ENCODE data around the gene CEP112. TPM values are rescaled to one million over a fixed set of nuclear protein-coding genes. Genes with fewer than 3 reads are reported as not detected.

CEP112 gene
- total RNA-seq, 1 experiment from 2014 or later = 3.1 TPM

DNA sequence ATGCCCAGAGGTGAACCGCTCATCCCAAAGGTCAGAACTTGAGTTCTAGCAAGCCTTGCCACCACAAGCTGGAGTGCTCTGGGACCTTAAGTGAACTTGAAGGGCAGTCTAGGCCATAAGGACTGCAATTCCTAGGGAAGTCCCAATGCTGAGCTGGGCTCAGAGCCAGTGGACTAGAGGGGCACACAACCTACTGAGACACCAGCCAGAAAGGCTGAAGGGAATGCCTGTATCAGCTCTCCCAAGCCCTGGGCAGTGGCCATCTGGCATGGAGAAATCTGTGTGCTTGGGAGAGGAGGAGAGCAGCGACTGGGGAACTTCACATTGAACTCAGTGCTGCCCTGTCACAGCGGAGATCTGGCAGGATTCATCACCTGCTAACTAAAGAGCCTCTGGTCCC lies 201.3 kb downstream of the CEP112 start:
- DNase-seq (ENCODE audit: low read depth) = no peak

DNA sequence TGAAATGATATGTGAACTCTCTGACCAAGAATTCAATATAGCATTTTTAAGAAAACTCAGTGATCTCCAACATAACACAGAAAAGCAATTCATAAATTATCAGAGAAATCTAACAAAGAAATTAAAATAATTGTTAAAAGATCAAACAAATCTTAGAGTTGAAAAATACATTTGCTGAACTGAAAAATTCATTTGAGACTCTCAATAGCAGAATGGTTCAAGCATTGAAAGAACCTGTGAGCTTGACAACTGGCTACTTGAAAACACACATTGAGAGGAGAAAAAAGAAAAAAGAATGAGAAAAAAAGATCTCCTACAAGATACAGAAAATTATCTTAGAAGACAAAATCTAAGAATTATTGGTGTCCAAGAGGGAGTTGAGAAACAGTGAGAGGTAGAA lies 203.5 kb downstream of the CEP112 start:
- DNase-seq (ENCODE audit: low read depth) = no peak

DNA sequence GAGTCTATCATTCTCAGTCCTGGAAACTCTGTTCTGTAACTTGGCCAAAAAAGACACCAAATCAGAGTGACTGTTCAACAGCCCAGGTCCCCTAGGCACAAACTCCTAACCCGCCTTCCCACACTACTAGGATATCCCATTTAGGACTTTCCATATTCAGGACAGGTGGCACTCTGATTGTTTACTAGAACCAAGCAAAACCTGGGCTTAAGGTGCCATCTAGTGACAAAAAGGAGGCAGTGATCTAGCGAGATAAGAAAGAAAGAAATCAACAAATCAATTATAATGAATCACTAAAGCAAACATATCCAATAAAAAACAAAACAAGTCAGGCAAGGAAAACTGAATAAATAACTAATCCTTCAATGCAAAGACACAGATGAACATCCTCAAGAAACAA lies 203.9 kb downstream of the CEP112 start:
- DNase-seq (ENCODE audit: low read depth) = peak; percentile 28

- DNase-seq (ENCODE audit: low read depth) = no peak
These were observed 206.4 kb downstream of the CEP112 start for GRCh38 chr17:65985571-65985970.

DNA sequence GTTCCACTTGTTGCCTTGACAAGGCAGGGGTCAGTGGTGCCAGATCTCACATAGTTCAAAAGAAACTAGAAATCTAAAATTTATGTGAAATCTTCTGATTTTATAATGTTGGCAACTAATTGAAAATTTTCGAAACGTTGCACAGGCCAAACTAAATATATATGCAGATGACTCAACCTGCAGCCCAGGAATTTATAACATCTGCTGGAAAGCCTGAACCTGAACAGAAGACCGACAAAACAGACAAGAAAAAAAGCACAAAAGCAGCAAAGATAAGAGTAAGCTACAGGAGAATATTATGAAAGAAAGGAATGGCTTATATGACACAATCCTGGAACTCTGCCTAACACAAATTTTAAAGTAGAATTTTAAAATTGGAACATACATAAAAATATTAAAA lies 207.6 kb downstream of the CEP112 start:
- no peak for DNase-seq (ENCODE audit: low read depth)

- DNase-seq (ENCODE audit: low read depth) = no peak
These were observed 213.1 kb downstream of the CEP112 start for GRCh38 chr17:65978871-65979270.

- no peak for DNase-seq (ENCODE audit: low read depth)
These were observed 214.9 kb downstream of the CEP112 start for GRCh38 chr17:65977041-65977440.

DNA sequence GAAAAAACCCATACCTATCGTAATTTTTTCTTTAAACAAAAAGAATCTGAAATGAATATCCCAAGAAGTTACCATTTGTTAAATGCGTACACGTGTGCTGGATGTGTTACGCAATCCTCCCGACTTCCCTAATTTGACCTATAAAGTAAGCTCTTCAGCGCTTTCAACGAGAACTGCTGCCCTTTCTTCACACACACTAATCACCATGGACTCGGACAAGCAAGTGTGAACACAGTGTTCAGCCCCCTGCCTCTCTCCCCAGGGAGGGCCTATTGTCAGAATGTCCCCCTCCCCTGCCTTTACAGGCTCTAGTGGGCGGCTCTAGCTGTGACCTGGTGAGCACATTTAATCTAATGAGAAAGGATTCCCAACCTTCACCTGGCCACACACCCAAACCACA lies 216.1 kb downstream of the CEP112 start:
- no peak for DNase-seq (ENCODE audit: low read depth)

GRCh38 chr17:65973237-65973636 lies 218.7 kb downstream of the CEP112 start:
- no peak for DNase-seq (ENCODE audit: low read depth)

DNA sequence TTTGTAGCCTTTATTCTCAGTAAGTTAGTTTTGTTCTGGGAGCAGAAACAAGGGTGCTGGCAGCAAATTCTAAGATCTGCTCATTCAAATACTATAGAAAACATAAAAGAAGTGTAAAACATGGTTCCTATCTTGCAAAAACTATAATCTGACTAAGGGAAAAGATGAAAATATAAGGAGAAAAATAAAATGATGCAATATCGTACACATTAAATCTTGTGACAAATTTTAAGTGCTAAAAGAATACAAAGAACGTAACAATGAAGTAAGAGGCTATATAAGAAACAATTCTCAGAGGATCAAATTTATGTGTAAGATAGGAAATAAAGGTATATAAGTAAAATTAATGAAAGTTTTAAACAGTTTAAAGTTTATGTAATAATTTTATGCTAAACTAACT lies 224.6 kb downstream of the CEP112 start:
- no peak for DNase-seq (ENCODE audit: low read depth)

DNA sequence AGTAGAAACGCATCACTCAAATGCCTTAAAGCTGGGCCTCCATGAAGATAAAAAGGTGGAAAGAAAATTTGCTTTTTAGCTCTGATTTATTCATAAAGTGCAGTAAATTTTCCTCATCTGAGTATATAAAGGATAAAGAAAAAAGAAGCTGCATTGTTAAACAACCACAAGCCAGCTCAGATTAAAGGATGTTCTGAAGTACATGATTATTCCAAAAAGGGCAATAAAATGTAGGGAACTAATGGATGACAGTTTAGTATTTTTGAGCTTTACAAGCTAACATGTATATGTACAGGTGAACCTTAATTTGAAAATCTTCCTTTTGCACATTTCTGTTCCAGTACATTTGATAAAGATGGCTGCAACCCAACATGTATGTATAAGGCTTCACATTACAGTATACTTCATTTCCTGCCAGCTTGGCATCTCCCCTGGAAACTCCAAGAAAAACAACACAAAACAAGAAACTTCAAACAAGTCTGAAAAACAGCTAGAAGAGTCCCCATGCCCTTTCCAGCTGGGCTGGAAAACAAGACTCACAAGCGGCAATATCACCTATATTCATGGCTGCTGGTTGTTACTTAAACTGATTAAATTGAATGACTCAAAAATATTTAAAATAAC lies 225.7 kb downstream of the CEP112 start:
- no peak for DNase-seq (ENCODE audit: low read depth)

GRCh38 chr17:65963179-65963578 lies 228.8 kb downstream of the CEP112 start:
- no peak for DNase-seq (ENCODE audit: low read depth)

DNA sequence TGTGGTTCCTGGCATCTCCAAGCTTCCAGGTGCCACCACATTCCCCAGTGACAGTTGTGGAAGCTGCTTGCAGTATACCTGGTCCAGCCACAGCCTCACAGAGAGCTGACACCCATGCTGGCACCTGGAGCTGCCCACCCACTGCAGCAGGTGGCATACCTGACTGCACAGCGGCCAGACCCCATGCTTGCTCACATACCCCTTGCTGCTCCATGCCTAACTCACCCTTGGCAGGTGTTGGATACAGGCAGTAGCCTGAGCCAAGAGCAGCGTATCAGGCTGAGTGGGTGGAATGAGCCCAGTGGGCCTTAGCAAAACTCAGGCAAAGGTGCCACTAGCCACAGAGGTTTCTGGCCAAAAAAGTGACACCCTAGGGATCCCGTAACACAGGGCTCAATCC lies 232.3 kb downstream of the CEP112 start:
- DNase-seq (ENCODE audit: low read depth) = no peak

DNA sequence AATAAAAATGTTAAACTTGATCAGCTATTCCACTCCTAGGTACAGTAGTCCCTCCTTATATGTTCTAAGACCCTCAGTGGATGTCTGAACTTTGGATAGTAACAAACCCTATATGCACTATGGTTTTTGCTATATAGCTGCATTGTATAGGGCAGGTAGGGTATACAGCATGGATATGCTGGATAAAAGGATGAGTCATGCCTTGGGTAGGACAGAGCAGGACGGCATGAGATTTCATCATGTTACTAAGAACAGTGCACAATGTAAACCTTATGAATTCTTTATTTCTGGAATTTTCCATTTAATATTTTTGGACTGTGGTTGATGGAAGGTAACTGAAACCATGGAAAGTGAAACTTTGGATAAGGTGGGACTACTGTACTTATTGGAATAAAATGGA lies 235.1 kb downstream of the CEP112 start:
- DNase-seq (ENCODE audit: low read depth) = no peak

GRCh38 chr17:65954148-65954449 lies 237.8 kb downstream of the CEP112 start:
- DNase-seq (ENCODE audit: low read depth) = no peak

GRCh38 chr17:65953316-65954147 lies 238.4 kb downstream of the CEP112 start:
- DNase-seq (ENCODE audit: low read depth) = no peak

DNA sequence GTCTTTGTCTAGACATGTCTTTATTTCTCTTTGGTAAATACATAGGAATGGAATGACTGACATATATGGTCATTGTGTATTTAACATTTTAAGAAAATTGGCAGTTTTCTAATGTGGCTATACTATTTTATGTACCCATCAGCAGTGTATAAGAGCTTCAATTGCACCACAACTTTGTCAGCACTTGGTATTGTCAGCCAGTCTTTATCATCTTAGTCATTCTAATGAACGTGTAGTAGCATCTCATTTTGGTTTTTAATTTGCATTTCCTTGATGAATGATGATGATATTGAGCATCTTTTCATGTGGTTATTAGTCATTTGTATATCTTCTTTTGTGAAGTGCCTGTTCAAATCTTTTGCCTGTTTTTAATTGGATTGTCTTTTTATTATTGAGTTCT lies 239.3 kb downstream of the CEP112 start:
- DNase-seq (ENCODE audit: low read depth) = no peak

DNA sequence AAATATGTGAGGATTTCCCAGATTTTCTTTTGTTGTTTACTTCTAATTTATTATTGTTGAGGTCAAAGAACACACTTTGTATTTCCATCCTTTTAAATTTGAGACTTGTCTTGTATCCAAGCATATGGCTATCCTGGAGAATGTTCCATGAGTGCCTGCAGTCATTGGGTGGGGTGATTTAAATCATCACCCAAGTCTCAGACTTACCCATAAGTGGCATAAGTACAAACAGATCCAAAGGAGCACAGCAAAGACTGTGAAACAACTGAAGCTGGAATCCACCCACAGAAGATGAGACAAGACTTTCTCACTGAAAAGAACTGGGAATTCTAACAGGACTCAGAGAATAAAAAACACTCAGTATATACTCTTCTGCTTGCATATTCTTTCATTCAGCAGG lies 239.9 kb downstream of the CEP112 start:
- DNase-seq (ENCODE audit: low read depth) = no peak

- no peak for DNase-seq (ENCODE audit: low read depth)
These were observed 244.1 kb downstream of the CEP112 start for GRCh38 chr17:65947831-65948230.

- DNase-seq (ENCODE audit: low read depth) = no peak
These were observed 249.3 kb downstream of the CEP112 start for GRCh38 chr17:65942592-65942991.

GRCh38 chr17:65941356-65941899 lies 250.5 kb downstream of the CEP112 start:
- DNase-seq (ENCODE audit: low read depth) = no peak

DNA sequence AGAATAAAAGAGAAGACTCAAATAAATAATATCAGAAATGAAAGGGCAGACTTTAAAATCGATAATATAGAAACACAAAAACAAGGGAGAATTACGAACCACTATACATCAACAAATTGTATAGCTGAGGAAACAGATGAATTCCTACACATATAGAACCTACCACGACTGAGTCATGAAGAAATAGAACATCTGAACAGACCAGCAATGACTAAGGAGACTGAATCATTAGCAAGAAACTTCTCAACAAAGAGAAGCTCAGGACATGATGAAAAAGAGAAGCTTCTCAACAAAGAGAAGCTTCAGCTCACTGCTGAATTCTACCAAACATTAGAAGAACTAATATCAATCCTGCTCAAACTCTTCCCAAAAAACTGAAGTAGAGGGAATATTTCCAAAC lies 255.9 kb downstream of the CEP112 start:
- DNase-seq (ENCODE audit: low read depth) = no peak

- DNase-seq (ENCODE audit: low read depth) = no peak
These were observed 258.6 kb downstream of the CEP112 start for GRCh38 chr17:65933290-65933689.

Measured in RPMI7951 (cell line).